Uterus (tissue), 2 donors: ENCODE results near the gene ARHGEF10L.

Experiments used
- CTCF ChIP-seq, 4 experiments: fragments of 200-600 bp in 2 of 4; fragments of 450-650 bp in 2 of 4; sonication (generic) in 2 of 4; IDR thresholded peaks; one replicate each; pipeline ENCODE4 v1.5.1; 2016 to 2019; ENCODE audit warnings: antibody characterized with exemption in 4 of 4, mild to moderate bottlenecking in 2 of 4, moderate library complexity in 1 of 4
- POLR2A ChIP-seq, 2 donors: fragments of 450-650 bp; IDR thresholded peaks; one replicate each; pipeline ENCODE4 v1.6.1; 2016; ENCODE audit warnings: antibody characterized with exemption in 2 of 2, mild to moderate bottlenecking in 1 of 2, moderate library complexity in 1 of 2

- TF ChIP-seq POLR2A (IDR thresholded peaks at IDR 0.05): no peak
- TF ChIP-seq CTCF (IDR thresholded peaks at IDR 0.05): no peak
Observed at GRCh38 chr1:17633654-17634053, 94.2 kb downstream of the ARHGEF10L start.
